BLaER1 treated with 17β-estradiol and CSF1 and Interleukin-3, amounts not matched to agents 10 nM and 100 nM (cell line): ENCODE measurements around the gene FREM2.

Source experiments
- H3K27ac ChIP-seq, 11 experiments: shearing (Covaris generic); formaldehyde crosslinking; 2 replicates each; pipeline ENCODE4 v1.8.1; 2022
- H3K27me3 ChIP-seq, 11 experiments: shearing (Covaris generic); formaldehyde crosslinking; 2 replicates each; pipeline ENCODE4 v1.8.1; 2022
- H3K36me3 ChIP-seq, 11 experiments: shearing (Covaris generic); formaldehyde crosslinking; 2 replicates each; pipeline ENCODE4 v1.8.1; 2022
- H3K4me1 ChIP-seq, 10 experiments: shearing (Covaris generic); formaldehyde crosslinking; 2 replicates each; pipeline ENCODE4 v1.8.1; 2022
- H3K4me2 ChIP-seq, 11 experiments: shearing (Covaris generic); formaldehyde crosslinking; 2 replicates each; pipeline ENCODE4 v1.8.1; 2022
- H3K4me3 ChIP-seq, 10 experiments: shearing (Covaris generic); formaldehyde crosslinking; 2 replicates each; pipeline ENCODE4 v1.8.1; 2022
- H3K9ac ChIP-seq, 11 experiments: shearing (Covaris generic); formaldehyde crosslinking; 2 replicates each; pipeline ENCODE4 v1.8.1; 2022
- H3K9me3 ChIP-seq, 11 experiments: shearing (Covaris generic); formaldehyde crosslinking; replicated peaks in 1 of 11; 2 replicates each; pipeline ENCODE4 v1.8.1; 2022
- H4K20me1 ChIP-seq, 11 experiments: shearing (Covaris generic); formaldehyde crosslinking; 2 replicates each; pipeline ENCODE4 v1.8.1; 2022
- Cebpa-rat ChIP-seq, 11 experiments: shearing (Covaris generic); IDR thresholded peaks; 2 replicates each; pipeline ENCODE4 v1.8.1; 2022

The FREM2 gene

DNA sequence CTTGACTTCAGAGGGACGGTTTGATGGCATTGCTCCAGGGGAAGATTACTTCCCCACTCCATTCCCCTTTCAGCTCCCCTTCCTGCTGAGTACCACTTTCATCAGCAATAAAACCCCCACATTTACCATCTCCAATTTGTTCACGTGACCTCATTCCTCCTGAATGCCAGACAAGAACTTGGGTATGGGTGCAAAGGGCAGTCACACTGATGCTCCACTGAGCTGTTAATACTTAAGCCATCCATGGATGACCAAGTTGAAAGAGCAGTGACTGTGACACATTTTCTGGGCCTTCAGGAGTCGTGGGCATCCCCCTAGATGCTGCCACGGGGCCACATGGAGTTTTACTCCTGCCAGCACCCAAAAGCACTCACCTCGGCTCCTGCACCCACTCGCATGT lies 210.6 kb downstream of the FREM2 start:
- Histone ChIP-seq H3K9ac (no peak overlapping the region), H3K4me1 (no peaks in the 10 kb centered on the region), H3K9me3 (no peaks in the 10 kb centered on the region), H3K4me2 (no peak overlapping the region), H3K36me3 (no peaks in the 10 kb centered on the region), H4K20me1 (no peaks in the 10 kb centered on the region), H3K27me3 (no peaks in the 10 kb centered on the region), H3K4me3 (no peak overlapping the region), H3K27ac (no peak overlapping the region)
- no peak for TF ChIP-seq Cebpa-rat (IDR thresholded peaks at IDR 0.05)

DNA sequence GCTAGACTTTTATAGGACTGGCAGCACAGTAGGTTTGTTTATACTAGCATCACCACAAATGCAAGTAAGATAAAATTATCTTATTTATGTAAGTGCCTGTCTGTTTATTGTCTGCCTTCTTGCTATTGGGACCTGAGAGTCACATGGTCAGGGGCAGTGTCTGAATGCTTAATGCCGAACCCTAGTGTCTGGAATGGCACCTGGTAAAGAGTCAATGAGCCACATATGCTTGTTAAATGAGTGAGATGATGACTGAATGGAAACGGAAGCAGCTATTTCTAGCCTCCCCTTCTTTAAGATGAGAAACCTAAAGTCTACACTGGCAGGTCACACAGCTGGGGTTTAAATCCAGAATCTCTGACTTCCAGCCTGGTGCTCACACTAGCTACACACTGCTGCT lies 211.6 kb downstream of the FREM2 start:
- Histone ChIP-seq H3K27me3 (no peaks in the 10 kb centered on the region), H3K4me1 (no peaks in the 10 kb centered on the region), H4K20me1 (no peaks in the 10 kb centered on the region), H3K4me2 (no peak overlapping the region), H3K9ac (no peak overlapping the region), H3K9me3 (no peaks in the 10 kb centered on the region), H3K4me3 (no peak overlapping the region), H3K27ac (no peak overlapping the region), H3K36me3 (no peaks in the 10 kb centered on the region)
- no peak for TF ChIP-seq Cebpa-rat (IDR thresholded peaks at IDR 0.05)

DNA sequence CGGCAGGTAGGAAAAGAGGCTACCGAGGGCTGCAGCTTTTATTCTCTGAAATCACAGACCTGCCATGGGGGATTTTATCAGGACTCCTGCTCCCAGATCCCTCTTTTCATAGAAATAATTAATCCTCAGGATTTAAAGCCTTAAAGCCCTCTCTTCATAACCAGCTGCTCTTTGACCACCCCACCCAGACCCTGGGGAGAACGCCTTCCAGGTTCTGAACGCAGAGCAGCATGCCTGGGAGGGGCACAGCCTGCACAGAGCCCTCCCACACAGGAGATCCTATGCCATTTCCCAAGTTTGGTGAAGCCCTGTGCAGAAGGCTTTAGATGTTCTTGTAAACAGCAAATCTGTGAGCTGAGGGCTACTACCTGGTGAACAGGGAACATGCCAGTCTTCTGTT lies 212.7 kb downstream of the FREM2 start:
- no peaks in the 10 kb centered on the region for H4K20me1 ChIP-seq
- no peaks in the 10 kb centered on the region for H3K36me3 ChIP-seq
- no peaks in the 10 kb centered on the region for H3K9me3 ChIP-seq
- no peak overlapping the region for H3K4me3 ChIP-seq
- TF ChIP-seq Cebpa-rat (IDR thresholded peaks at IDR 0.05) = no peak
- H3K4me2 ChIP-seq = no peak overlapping the region
- no peak overlapping the region for H3K27ac ChIP-seq
- no peak overlapping the region for H3K9ac ChIP-seq
- H3K4me1 ChIP-seq = no peaks in the 10 kb centered on the region
- H3K27me3 ChIP-seq = no peaks in the 10 kb centered on the region

DNA sequence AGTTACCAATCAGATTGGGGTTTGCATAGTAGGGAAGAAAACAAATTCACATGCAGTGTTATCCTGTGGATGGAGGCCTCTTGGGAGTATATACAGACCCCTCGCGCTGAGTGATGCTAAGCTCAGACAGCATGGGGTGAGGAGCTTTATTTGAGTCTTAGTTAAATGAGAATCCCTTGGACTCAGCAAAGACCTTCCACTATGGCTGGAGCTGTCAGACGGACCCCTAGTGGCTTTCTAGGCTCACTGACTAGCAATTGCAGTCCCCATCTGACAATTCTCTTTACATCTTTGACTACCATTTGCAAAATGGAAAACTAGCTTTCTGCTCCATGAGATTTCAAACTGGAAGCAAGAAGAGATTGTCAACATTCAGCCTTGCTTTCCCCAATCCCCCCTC lies 213.3 kb downstream of the FREM2 start:
- no peaks in the 10 kb centered on the region for H3K36me3 ChIP-seq
- TF ChIP-seq Cebpa-rat (IDR thresholded peaks at IDR 0.05) = no peak
- no peaks in the 10 kb centered on the region for H4K20me1 ChIP-seq
- no peaks in the 10 kb centered on the region for H3K27me3 ChIP-seq
- H3K4me3 ChIP-seq = no peak overlapping the region
- H3K4me1 ChIP-seq = no peaks in the 10 kb centered on the region
- H3K4me2 ChIP-seq = no peak overlapping the region
- no peaks in the 10 kb centered on the region for H3K9me3 ChIP-seq
- H3K9ac ChIP-seq = no peak overlapping the region
- H3K27ac ChIP-seq = no peak overlapping the region

DNA sequence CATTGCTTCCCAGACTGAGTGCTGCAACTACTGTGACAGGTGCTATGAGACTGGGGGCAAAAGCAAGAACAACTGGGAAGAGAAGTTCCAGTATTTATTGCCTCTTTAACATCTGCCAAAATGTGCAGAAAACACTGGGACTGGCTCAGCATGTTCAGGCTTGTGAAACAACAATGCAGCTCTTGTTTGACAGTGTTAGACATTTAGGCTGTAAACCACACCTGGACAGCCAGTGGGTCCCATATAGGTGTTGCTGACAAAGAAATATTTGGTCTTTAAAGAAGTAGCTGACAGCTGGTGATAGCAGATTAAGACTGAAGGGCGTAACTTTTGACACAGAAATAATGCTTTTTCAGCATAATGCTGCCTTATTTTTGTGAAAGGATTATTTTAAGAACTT lies 215.7 kb downstream of the FREM2 start:
- no peak for TF ChIP-seq Cebpa-rat (IDR thresholded peaks at IDR 0.05)
- Histone ChIP-seq H3K36me3 (no peaks in the 10 kb centered on the region), H3K4me3 (no peak overlapping the region), H3K4me2 (no peak overlapping the region), H3K27me3 (no peaks in the 10 kb centered on the region), H3K27ac (no peak overlapping the region), H3K9ac (no peak overlapping the region), H3K4me1 (no peaks in the 10 kb centered on the region), H3K9me3 (no peaks in the 10 kb centered on the region), H4K20me1 (no peaks in the 10 kb centered on the region)

DNA sequence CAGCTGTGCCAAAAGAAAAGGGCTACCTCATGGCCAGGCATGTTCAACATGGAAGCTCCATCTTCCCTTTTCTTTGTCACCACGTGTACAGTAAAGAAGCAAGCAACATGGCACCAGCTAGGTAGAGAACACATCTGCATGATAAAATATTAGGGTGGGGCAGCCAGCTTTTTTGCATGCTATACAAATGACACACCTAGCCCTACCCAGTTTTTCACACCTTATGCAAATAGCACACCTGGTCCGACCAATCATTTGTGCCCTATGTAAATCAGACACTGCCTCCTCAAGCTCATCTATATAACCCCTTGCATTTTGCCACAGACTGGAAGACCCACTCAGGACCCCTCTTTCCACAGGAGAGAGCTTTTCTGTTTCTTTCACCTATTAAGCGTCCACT lies 218.2 kb downstream of the FREM2 start:
- Histone ChIP-seq H3K4me1 (no peaks in the 10 kb centered on the region), H3K4me3 (no peak overlapping the region), H3K9ac (no peak overlapping the region), H3K4me2 (no peak overlapping the region), H3K9me3 (no peaks in the 10 kb centered on the region), H3K36me3 (no peaks in the 10 kb centered on the region), H3K27ac (no peak overlapping the region), H4K20me1 (no peaks in the 10 kb centered on the region), H3K27me3 (no peaks in the 10 kb centered on the region)
- TF ChIP-seq Cebpa-rat (IDR thresholded peaks at IDR 0.05) = no peak

DNA sequence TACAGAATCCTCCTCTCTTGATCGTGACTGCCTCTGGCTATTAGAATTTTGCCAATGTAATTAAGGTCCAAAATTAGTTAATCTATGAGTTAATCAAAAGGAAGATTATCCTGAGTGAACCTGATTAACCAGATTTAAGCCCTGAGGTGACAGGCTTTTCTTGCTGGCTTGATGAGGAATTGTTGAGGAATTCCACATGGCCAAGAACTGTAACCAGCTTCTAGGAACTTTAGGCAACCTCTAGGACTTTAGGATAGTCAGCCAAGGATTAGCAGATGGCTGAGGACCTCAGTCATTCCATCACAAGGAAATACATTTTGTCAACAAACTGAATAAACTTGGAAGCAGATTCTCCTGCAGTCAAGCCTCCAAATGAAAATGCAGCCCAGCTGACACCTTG lies 219.0 kb downstream of the FREM2 start:
- H3K36me3 ChIP-seq = no peaks in the 10 kb centered on the region
- H3K9me3 ChIP-seq = no peaks in the 10 kb centered on the region
- no peaks in the 10 kb centered on the region for H3K27me3 ChIP-seq
- no peaks in the 10 kb centered on the region for H4K20me1 ChIP-seq
- H3K4me1 ChIP-seq = peaks cover 0 to 6% (median 0%) of the 10 kb centered on the region in 10 experiments; a peak in 5 of 20 replicates
- H3K9ac ChIP-seq = no peak overlapping the region
- H3K4me3 ChIP-seq = no peak overlapping the region
- TF ChIP-seq Cebpa-rat (IDR thresholded peaks at IDR 0.05) = no peak
- no peak overlapping the region for H3K27ac ChIP-seq
- H3K4me2 ChIP-seq = no peak overlapping the region

DNA sequence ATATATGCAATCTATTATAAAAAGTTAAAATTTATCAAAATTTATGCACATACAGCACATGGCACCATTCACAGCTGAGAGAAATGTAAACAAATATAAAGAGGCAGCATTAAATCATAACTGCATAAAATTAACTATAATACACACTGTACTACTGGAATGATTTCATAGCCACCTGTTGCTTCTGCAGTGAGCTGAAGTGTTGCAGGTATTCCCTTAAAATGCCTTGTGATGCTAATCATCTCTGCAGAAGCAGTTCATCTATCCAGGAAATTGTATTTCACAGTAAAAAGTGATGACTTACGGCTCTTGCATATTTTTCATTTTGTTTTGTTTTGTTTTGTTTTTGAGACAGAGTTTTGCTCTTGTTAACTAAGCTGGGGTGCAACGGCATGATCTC lies 221.7 kb downstream of the FREM2 start:
- TF ChIP-seq Cebpa-rat (IDR thresholded peaks at IDR 0.05) = no peak
- no peaks in the 10 kb centered on the region for H3K27me3 ChIP-seq
- no peaks in the 10 kb centered on the region for H4K20me1 ChIP-seq
- H3K27ac ChIP-seq = no peak overlapping the region
- H3K4me3 ChIP-seq = no peak overlapping the region
- H3K4me2 ChIP-seq = no peak overlapping the region
- no peak overlapping the region for H3K9ac ChIP-seq
- H3K9me3 ChIP-seq = no peaks in the 10 kb centered on the region
- peaks cover 0 to 6% (median 0%) of the 10 kb centered on the region in 10 experiments; a peak in 5 of 20 replicates for H3K4me1 ChIP-seq
- no peaks in the 10 kb centered on the region for H3K36me3 ChIP-seq

DNA sequence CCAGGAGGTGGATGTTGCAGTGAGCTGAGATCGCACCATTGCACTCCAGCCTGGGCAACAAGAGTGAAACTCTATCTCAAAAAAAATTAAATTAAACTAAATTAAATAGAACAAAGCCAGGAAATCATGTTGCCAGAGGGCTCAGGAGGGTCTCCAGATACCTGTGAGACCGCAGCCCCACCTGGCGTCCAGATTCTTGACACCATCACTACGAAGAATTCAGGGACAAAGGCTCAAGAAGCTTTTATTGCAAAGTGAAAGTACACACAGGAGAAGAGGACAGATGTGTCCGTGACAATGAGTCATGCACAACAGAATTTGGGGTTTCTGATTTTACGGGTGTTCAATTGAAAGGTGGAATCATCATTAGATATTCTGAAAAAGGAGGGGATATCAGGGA lies 227.2 kb downstream of the FREM2 start:
- no peaks in the 10 kb centered on the region for H4K20me1 ChIP-seq
- H3K9ac ChIP-seq = no peak overlapping the region
- no peak for TF ChIP-seq Cebpa-rat (IDR thresholded peaks at IDR 0.05)
- no peaks in the 10 kb centered on the region for H3K9me3 ChIP-seq
- H3K4me1 ChIP-seq = peaks cover 0 to 6% (median 0%) of the 10 kb centered on the region in 10 experiments; a peak in 5 of 20 replicates
- H3K27me3 ChIP-seq = no peaks in the 10 kb centered on the region
- no peak overlapping the region for H3K4me2 ChIP-seq
- no peaks in the 10 kb centered on the region for H3K36me3 ChIP-seq
- no peak overlapping the region for H3K4me3 ChIP-seq
- no peak overlapping the region for H3K27ac ChIP-seq

DNA sequence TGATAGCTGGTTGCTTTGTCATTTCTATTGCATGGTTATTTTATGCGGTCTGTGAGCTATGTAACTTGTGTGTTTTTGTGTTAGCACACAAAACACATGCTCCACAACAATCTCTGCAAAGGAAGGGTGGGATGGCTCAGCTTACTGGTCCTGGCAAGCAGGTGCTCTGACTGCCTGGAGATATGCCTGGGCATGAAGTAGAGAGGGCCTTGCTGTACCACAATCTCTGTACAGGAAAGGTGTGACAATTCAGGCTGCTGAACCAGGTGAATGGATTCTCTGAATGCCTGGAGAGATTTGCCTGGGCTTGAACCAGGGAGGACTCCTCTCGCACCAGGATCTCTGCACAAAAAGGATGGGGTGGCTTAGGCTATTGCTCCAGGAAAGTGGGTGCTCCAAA lies 234.2 kb downstream of the FREM2 start:
- Histone ChIP-seq H3K9ac (no peak overlapping the region), H3K27me3 (no peaks in the 10 kb centered on the region), H3K4me3 (no peak overlapping the region), H3K27ac (no peak overlapping the region), H4K20me1 (no peaks in the 10 kb centered on the region), H3K4me1 (no peaks in the 10 kb centered on the region), H3K36me3 (no peaks in the 10 kb centered on the region), H3K4me2 (no peak overlapping the region), H3K9me3 (peaks cover 7 to 16% (median 11%) of the 10 kb centered on the region in 11 experiments; a peak in 20 of 22 replicates)
- no peak for TF ChIP-seq Cebpa-rat (IDR thresholded peaks at IDR 0.05)

DNA sequence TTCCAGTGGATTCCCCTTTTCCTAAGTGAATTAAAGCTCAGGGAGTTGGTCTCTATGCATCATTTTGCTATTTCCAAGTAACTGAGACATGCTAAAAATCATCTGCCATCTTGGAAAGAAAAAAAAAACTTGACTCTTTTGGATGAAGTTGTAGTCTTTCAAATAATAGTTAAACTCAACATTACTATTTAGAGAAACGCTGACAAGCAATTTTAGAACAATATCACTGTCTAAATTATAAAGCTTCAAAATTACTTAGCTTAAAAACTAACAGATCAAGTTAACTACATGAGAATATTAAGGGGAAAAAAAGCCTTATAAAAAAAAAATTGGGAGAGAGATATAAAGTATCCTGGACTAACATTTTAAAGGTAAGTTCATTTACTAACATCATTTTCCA lies 235.3 kb downstream of the FREM2 start:
- Histone ChIP-seq H3K9ac (no peak overlapping the region), H3K36me3 (no peaks in the 10 kb centered on the region), H3K4me1 (no peaks in the 10 kb centered on the region), H3K4me3 (no peak overlapping the region), H3K9me3 (peaks cover 7 to 16% (median 11%) of the 10 kb centered on the region in 11 experiments; a peak in 20 of 22 replicates), H3K27me3 (no peaks in the 10 kb centered on the region), H4K20me1 (no peaks in the 10 kb centered on the region), H3K4me2 (no peak overlapping the region), H3K27ac (no peak overlapping the region)
- no peak for TF ChIP-seq Cebpa-rat (IDR thresholded peaks at IDR 0.05)
